ENCODE data around the gene ALLC. TPM values are rescaled to one million over a fixed set of nuclear protein-coding genes. Genes with fewer than 3 reads are reported as not detected.

Gene ALLC
- total RNA-seq, 2 donors from 2014 or later: not detected

DNA sequence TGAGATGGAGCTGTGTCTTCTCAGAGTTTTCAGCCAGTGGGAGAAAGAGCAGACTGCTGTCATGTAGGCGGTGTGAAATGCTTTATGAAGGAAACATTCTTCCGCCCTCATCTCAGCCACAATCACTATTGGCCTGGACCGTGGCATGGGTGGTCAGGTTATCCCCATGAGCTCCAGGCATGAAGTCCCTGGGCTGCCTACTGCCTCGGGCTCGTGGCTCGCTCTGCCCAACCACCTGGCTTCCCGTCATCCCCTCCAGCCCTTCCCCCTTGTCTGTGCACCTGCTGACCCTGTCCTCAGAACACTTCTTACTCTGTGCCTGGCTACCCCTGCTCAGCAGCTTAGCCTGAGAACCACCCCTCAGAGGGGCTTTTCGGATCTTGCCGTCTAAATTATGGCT is 47.6 kb upstream of the ALLC start:
- TF ChIP-seq, protein P1, sequence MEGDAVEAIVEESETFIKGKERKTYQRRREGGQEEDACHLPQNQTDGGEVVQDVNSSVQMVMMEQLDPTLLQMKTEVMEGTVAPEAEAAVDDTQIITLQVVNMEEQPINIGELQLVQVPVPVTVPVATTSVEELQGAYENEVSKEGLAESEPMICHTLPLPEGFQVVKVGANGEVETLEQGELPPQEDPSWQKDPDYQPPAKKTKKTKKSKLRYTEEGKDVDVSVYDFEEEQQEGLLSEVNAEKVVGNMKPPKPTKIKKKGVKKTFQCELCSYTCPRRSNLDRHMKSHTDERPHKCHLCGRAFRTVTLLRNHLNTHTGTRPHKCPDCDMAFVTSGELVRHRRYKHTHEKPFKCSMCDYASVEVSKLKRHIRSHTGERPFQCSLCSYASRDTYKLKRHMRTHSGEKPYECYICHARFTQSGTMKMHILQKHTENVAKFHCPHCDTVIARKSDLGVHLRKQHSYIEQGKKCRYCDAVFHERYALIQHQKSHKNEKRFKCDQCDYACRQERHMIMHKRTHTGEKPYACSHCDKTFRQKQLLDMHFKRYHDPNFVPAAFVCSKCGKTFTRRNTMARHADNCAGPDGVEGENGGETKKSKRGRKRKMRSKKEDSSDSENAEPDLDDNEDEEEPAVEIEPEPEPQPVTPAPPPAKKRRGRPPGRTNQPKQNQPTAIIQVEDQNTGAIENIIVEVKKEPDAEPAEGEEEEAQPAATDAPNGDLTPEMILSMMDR (conservative IDR thresholded peaks at IDR 0.05): no peak
- H3K4me3 ChIP-seq (ENCODE audit: low read length): no peak overlapping the region
- no peak overlapping the region for H3K9ac ChIP-seq (ENCODE audit: extremely low read depth, low read length, poor library complexity, severe bottlenecking)
- H3K4me1 ChIP-seq (ENCODE audit: control insufficient read depth, insufficient read depth, low read length): no peaks in the 10 kb centered on the region
- WGBS, 2 experiments (ENCODE audit: insufficient coverage in 1 of 2, insufficient read length in 1 of 2): 92 to 94% methylated on average over 8 to 9 of the region's 9 CpGs
- Mint-ChIP-seq H3K9me3 (peaks cover 22% of the 10 kb centered on the region), H3K27ac (no peak overlapping the region), H3K4me3 (no peak overlapping the region), H3K27me3 (ENCODE audit: insufficient read depth) (peaks cover 54% of the 10 kb centered on the region), H3K36me3 (ENCODE audit: low read depth) (peaks cover 2% of the 10 kb centered on the region), H3K4me1 (peaks cover 6% of the 10 kb centered on the region)
- peaks cover 42% of the 10 kb centered on the region for H3K27me3 ChIP-seq (ENCODE audit: control insufficient read depth, insufficient read depth, low read length, poor library complexity, severe bottlenecking)
- H3K27ac ChIP-seq (ENCODE audit: low read depth, low read length): peak overlapping the region; percentile 86
- DNase-seq: no peak
- peaks cover 13% of the 10 kb centered on the region for H3K9me3 ChIP-seq (ENCODE audit: control insufficient read depth, low read length)
- no peaks in the 10 kb centered on the region for H3K36me3 ChIP-seq (ENCODE audit: control insufficient read depth, insufficient read depth, low read length)

DNA sequence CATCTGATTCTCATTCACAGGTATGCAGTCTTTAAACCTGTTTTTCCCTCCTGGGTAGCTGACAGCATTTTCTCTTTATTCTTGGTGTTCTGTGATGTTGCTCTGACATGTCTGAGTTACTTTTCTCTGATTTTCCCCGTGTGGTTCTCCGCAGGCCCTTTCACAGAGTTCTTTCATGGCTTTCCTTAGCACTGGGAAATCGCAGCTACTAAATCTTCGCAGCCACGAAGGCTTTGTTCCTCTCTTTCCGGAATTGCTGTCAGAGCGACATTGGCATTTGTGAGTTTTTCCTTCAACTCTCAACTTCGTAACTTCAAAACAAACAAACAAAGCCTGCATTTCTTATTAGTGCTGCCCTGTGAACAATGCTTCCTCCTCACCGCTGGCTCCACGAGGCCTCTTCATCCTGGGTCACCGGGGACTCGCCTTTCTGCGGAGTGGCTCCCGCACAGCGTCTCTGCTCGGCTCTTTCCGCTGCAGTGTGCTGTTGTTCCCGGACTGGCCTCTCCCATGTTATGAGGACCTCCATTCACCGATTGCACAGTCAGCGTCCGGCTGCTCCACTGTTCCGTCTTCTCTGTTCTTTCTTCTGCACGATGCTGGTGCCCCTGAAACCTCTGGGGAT is 47.0 kb upstream of the ALLC start:
- H3K36me3 Mint-ChIP-seq (ENCODE audit: low read depth): peaks cover 3% of the 10 kb centered on the region
- Histone ChIP-seq H3K9ac (ENCODE audit: extremely low read depth, low read length, poor library complexity, severe bottlenecking) (no peak overlapping the region), H3K27ac (ENCODE audit: low read depth, low read length) (peak overlapping the region; percentile 86), H3K4me3 (ENCODE audit: low read length) (no peak overlapping the region), H3K36me3 (ENCODE audit: control insufficient read depth, insufficient read depth, low read length) (no peaks in the 10 kb centered on the region), H3K9me3 (ENCODE audit: control insufficient read depth, low read length) (peaks cover 13% of the 10 kb centered on the region), H3K4me1 (ENCODE audit: control insufficient read depth, insufficient read depth, low read length) (no peaks in the 10 kb centered on the region), H3K27me3 (ENCODE audit: control insufficient read depth, insufficient read depth, low read length, poor library complexity, severe bottlenecking) (peaks cover 42% of the 10 kb centered on the region)
- H3K9me3 Mint-ChIP-seq: peaks cover 23% of the 10 kb centered on the region
- no peak overlapping the region for H3K27ac Mint-ChIP-seq
- TF ChIP-seq, protein P1 (conservative IDR thresholded peaks at IDR 0.05): no peak
- WGBS, 2 experiments (ENCODE audit: insufficient coverage in 1 of 2, insufficient read length in 1 of 2): 88 to 90% methylated on average over 20 to 23 of the region's 23 CpGs
- no peak overlapping the region for H3K4me3 Mint-ChIP-seq
- DNase-seq: no peak
- peaks cover 52% of the 10 kb centered on the region for H3K27me3 Mint-ChIP-seq (ENCODE audit: insufficient read depth)
- peaks cover 6% of the 10 kb centered on the region for H3K4me1 Mint-ChIP-seq

DNA sequence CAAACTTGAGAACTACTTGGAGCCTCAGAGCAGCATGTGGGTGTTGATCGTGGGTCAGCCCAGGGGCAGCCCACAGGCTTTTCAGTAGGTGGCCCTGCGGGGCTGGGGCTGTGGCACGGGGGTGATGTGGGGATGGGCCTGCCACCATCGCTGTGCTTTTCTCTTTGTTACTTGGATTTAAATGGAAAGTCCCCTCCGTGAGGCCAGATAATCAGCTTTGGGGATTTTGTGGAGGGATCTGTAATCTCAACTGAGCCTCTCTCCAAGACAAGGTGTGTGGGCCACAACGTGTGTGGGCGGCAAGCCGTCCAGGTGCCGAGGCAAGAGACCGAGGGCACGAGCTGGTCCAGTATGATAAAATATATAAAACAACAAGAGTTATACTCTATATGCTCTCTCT is 46.4 kb upstream of the ALLC start:
- Histone ChIP-seq H3K4me1 (ENCODE audit: control insufficient read depth, insufficient read depth, low read length) (no peaks in the 10 kb centered on the region), H3K27me3 (ENCODE audit: control insufficient read depth, insufficient read depth, low read length, poor library complexity, severe bottlenecking) (peaks cover 42% of the 10 kb centered on the region), H3K4me3 (ENCODE audit: low read length) (no peak overlapping the region), H3K27ac (ENCODE audit: low read depth, low read length) (peak overlapping the region; percentile 86), H3K36me3 (ENCODE audit: control insufficient read depth, insufficient read depth, low read length) (no peaks in the 10 kb centered on the region), H3K9me3 (ENCODE audit: control insufficient read depth, low read length) (peaks cover 13% of the 10 kb centered on the region), H3K9ac (ENCODE audit: extremely low read depth, low read length, poor library complexity, severe bottlenecking) (no peak overlapping the region)
- H3K4me1 Mint-ChIP-seq: peaks cover 6% of the 10 kb centered on the region
- H3K27me3 Mint-ChIP-seq (ENCODE audit: insufficient read depth): peaks cover 52% of the 10 kb centered on the region
- DNase-seq: peak; percentile 47
- peaks cover 3% of the 10 kb centered on the region for H3K36me3 Mint-ChIP-seq (ENCODE audit: low read depth)
- peaks cover 29% of the 10 kb centered on the region for H3K9me3 Mint-ChIP-seq
- WGBS, 2 experiments (ENCODE audit: insufficient coverage in 1 of 2, insufficient read length in 1 of 2): 40 to 76% methylated on average over 1 to 11 of the region's 11 CpGs
- H3K27ac Mint-ChIP-seq: no peak overlapping the region
- TF ChIP-seq, protein P1 (conservative IDR thresholded peaks at IDR 0.05): no peak
- H3K4me3 Mint-ChIP-seq: no peak overlapping the region

Data from endodermal cell (in vitro differentiated cells).